Dermis microvascular lymphatic vessel endothelial cell (primary cell): ENCODE measurements around the gene CUL4A. TPM values are rescaled to one million over a fixed set of nuclear protein-coding genes. Genes with fewer than 3 reads are reported as not detected.

ENCODE experiments used
- DNase-seq, 2 donors: peaks; one replicate each; pipeline versions ENCODE4 v3.0.0 to v3.0.0-alpha.2; 2010; ENCODE audit warnings: low read depth in 2 of 2
- total RNA-seq: library from RNA; depleted of rRNA; stranded (reverse); fragments of >200 nt; gene quantifications from 2 replicates; pipeline ENCODE4 v1.2.1, GENCODE V29; 2014

Gene CUL4A
- total RNA-seq, 1 donor from 2014 or later: 80.1 TPM

- peak in 1 of 2 donors; percentile 68 for DNase-seq
Measured at GRCh38 chr13:113207890-113208420, 1.5 kb upstream of the CUL4A start.

DNA sequence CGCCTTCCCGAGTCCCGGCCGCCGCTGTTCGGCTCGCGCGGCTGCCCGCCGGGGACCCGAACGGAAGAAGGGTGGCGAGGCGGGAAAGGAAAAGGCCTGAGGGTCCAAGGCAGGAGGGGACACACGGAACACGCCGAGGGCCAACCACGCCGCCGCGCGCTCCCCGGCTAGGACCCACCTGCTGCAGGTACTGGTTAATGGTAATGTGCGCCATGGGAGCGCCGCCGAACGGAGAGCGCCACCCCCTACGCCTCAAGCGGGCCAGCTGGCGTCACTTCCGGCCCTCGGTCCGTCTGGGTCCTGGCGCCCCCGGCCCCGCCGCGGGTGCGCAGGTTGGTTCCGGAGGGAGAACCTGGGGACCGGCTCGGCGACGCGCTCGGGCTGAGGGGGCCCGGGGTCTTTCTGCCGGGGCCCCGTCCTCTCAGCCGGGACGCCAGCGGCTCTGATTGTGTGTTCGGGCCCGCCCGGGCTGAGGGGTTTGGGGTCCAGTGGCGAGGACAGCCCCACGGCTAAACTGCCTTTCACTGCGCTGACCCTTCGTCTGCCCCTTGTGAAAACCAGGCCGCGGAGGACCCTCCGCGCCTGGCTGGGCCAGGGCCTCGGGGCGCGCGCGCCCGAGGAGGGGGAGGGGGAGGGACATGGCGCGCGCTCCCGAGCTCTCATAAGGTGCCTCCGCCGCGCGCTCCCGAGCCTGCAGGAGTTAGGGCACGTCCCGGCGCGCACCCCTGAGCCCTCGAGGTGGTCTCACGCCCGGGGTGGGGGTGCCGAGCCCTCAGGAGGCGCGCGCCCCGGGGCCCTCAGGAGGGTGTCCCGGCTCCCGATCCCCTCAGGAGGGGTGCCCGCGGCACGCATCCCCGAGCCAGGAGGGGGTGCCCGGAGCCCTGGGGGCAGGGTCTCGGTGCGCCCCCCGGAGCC lies 735 bp upstream of the CUL4A start, which contains the start of gene PCID2:
Gene PCID2 (minus strand): TSS at position 249 of the 915 bp plus-strand sequence. CDS start 35 bp downstream, at position 214.
- peak; percentile 71 to 90 for DNase-seq

GRCh38 chr13:113209759-113210421 lies 477 bp downstream of the CUL4A start:
- peak in 1 of 2 donors; percentile 52 for DNase-seq

- DNase-seq: no peak
Measured at GRCh38 chr13:113210833-113211232, 1.4 kb downstream of the CUL4A start.

DNA sequence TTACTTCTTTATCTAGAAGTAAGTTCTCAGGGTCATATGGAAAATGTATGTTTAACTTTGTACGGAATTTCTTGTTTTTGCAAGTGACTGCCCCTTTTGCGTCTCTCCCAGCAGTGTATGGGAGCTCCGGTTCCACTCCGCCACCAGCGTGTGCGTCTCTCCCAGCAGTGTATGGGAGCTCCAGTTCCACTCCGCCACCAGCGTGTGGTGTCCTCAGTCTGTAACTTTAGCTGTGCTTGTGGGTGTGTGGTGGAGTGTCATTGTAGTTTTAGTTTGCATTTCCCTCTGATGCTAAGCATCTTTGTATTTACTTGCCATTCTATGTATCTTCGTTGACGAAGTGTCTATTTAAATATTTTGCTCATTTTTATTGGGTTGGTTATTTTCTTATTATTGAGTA lies 2.4 kb downstream of the CUL4A start:
- no peak for DNase-seq

DNA sequence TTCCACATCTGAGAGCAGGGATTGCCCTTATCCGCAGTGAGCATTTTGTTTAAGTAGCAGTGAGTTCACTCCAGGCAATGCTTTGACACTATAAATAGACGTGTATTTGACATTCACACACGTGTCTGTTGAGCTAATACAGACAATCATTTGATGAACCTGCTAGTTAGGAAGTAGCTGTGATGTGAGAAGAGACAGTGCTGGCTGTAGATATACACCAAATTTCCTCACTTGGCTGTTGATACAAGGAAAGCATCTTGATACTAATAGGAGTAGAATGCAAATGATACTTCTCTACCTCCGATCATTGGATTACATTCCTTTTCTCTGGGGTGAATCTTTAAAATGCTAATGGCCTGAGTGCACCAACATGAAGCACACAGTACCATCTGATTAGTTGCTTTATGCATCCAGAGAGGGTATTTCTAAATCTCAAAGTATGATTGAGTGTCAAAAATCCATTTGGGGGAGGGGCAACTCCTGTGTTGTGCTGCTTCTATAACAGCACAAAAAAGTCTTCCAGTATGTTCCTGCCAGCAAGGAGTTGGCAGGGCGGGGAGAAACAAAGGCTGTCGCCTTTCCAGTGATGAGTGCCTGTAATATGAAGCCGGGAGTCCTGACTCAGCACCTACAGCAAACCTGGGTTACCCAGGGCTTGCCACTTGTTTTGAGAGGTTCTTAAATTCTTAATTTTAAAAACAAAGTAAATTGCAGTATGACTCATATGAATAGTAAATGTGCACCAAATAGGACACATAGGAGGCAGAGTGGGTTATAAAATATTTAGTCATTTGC lies 7.0 kb downstream of the CUL4A start:
- peak in 1 of 2 donors; percentile 58 for DNase-seq

GRCh38 chr13:113218586-113218985 lies 9.2 kb downstream of the CUL4A start:
- no peak for DNase-seq

DNA sequence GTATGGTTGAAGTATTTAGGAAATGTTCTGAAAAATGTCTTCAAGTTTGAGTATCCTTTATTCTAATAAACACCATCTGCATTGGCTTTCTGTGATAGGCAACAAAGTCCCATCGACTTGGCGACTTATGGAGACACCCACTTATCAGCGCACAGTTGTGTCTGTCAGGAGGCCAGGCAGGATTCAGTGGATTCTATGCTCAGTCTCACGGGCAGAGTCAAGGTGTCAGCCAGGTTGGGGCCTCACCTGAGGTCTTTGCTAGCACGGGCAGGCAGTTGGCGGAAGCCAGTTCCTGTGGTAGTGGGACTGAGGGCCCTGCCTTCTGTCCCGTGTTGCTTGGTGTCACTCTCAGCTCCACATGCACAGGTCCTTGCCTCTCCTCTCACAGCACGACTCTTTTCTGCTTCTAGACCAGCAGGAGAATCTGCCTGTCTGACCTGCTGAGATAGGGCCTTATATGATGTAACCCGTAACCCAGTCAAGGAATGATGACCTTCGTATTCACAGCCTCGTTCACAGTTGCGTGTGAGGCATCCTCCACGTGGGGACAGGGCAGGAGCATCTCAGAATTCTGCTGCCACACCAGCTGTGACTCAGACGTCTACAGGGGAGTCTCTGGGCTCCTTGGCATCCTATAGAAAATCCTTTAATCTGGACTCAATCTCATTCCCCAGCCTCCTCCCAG lies 10.0 kb downstream of the CUL4A start:
- no peak for DNase-seq

DNA sequence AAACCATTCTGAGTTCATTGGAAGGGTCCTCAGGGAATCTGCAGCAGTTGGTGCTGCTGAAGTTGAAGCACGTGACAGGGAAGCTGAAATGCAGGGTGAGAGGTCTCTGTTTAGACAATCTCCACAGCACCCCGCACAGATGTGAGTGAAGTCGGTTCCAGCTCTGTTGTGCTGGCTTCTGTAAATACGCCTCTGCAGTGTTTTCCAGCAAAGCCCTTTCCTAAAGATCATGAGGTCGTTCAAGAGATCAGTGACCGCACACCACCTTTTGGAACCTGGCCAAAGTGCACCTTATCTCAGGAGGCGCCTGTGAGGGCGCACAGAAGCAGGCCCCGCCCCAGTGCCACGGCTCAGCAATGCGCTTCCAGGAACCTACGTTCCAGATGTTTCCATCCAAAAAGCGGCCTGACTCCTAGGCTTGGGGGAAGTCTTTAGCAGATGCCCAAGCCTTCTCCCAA lies 10.8 kb downstream of the CUL4A start:
- no peak for DNase-seq

- DNase-seq: peak in 1 of 2 donors; percentile 15
Measured at GRCh38 chr13:113220877-113221276, 11.5 kb downstream of the CUL4A start.

DNA sequence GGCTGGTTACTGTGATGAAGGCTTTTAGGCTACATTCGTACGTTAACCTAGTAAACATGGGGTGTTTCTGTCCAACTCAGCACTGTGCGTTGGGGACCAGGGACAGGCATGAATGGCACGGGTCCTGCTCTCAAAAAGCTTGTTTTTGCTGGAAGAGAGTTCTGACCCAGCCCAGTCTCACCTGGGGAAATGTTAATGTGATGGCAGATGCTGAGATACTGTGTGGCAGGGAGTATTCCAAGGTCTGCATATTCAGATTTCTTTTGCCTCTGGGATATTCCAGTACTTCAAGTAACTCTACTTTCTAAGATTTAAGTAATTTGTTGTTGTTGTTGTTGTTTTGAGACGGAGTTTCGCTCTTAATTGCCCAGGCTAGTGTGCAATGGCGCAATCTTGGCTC lies 13.7 kb downstream of the CUL4A start:
- no peak for DNase-seq

DNA sequence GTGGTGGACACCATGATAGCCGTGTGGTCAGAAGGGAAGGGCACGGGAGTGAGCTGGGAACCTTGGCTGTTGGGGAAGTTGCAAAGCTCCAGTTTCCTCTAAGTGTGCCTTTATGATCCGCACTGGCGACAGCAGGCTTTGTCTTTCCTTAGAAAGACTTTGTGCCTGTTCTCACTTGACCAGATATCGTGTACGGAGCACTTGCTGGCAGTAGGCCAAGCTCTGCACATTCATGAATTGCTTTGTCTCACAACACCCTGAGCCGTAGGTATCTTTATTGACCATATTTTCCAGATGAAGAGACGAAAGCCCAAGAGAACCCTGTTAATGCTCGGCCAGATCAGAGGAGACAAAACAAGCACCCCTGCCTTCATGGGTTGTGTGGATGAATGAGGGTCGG lies 15.1 kb downstream of the CUL4A start:
- no peak for DNase-seq

DNA sequence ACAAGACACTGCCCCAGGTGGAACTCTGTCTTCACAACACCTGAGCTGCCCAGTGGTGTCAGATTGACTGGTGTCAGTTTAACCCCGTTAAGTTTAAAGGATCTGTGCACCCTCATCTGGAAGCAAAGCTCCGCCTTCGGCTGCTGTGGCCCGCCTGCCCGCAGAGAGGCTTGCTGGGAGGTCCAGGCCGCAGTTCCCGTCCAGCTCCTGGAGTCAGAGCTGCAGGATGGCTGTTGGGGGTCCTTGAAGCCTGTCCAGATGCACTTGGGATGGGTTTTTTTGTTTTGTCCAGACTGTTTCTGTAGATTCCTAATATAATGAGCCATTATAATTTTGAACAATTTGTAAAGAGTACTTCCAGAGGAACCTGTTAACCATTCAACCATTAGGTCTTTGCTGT lies 16.1 kb downstream of the CUL4A start:
- DNase-seq: no peak

GRCh38 chr13:113226873-113227450 lies 17.5 kb downstream of the CUL4A start:
- DNase-seq: no peak

DNA sequence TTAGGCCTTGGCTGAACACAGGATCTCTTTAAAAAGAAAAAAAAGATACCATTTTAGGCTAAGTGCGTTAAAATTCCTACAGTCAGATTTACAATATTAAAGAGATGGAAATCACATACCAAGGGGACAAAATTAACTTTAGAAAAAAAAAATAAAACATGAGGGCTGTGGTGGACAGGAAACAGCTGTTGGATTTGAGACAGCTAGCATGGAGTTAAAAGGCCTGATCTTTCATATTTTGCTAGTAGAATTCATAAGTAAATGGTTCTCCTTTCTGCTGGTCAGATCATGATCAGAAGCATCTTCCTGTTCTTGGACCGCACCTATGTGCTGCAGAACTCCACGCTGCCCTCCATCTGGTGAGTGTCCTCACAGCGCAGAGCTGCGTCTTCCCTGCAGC lies 19.7 kb downstream of the CUL4A start:
- no peak for DNase-seq

- no peak for DNase-seq
Measured at GRCh38 chr13:113229791-113230190, 20.4 kb downstream of the CUL4A start.

- DNase-seq: no peak
Measured at GRCh38 chr13:113231306-113232207, 22.1 kb downstream of the CUL4A start.

DNA sequence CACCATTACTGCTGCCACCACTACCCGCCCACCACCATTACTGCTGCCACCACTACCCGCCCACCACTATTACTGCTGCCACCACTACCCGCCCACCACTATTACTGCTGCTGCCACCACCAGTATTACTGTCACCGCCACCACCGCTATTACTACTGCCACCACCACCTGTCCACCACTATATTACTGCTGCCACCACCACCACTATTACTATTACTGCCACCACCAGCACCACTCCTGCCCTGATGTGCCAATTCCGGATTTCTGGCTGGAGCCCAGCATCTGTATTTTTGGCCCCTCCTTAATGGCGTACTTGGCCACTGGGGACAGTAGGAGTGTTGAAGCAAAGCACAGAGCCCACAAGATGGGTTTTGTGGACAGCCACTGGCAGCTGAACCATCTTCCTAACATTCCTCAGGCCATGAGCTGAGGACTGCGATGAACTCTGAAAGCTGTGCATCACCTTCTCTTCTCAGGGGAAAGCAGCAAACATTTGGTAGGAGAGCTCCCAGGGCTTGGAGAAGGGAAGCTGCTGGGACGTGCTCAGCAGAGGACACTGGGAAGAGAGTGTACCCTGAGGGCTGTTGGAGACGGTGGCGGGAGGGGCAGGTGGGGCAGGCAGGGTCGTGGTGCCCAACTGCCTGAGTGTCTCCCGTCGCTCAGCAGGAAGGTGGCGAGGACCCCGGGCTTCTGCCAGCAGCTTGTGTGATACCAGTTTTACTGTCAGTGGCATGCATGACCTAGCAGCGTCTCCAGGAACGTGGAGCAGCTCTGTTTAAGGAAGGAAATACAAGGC lies 23.0 kb downstream of the CUL4A start:
- DNase-seq: no peak

- no peak for DNase-seq
Measured at GRCh38 chr13:113233101-113233500, 23.7 kb downstream of the CUL4A start.
